T-cell (primary cell): ENCODE results near the gene KAT14. TPM values are rescaled to one million over a fixed set of nuclear protein-coding genes. Genes with fewer than 3 reads are reported as not detected.

ENCODE experiments used
- ATAC-seq, 4 experiments: fragments of 200-7000 bp in 3 of 4; fragments of 150-1000 bp in 1 of 4; cut with Tn5 transposase; replicated peaks in 1 of 4; 1 replicate in 3 of 4; 2 replicates in 1 of 4; pipeline ENCODE4 v1.10.0; 2021; ENCODE audit warnings: moderate library complexity in 3 of 4, mild to moderate bottlenecking in 2 of 4, moderate number of reproducible peaks in 1 of 4
- CTCF ChIA-PET, 2 donors: fragments of 300-600 bp; sonication (Branson Sonifier 250); formaldehyde crosslinking; loops; one replicate each; lab custom pipeline; 2022; ENCODE audit warnings: antibody characterized with exemption in 2 of 2; lab: Charles Lee
- POLR2A ChIA-PET, 2 donors: fragments of 300-600 bp; sonication (Branson Sonifier 250); formaldehyde crosslinking; loops; one replicate each; lab custom pipeline; 2022; ENCODE audit warnings: antibody characterized with exemption in 2 of 2; lab: Charles Lee
- DNase-seq, 35 experiments: peaks; one replicate each; pipeline versions ENCODE4 v3.0.0 to v3.0.0-alpha.2; 2013 to 2023
- H3K27ac ChIP-seq: one replicate; pipeline ENCODE4 v1.5.1; 2013; ENCODE audit warnings: low read length
- H3K27me3 ChIP-seq, 2 experiments: replicated peaks in 1 of 2; 1 replicate in 1 of 2; 2 replicates in 1 of 2; pipeline versions ENCODE4 v1.6.1 to v1.7.0; 2013; ENCODE audit warnings: low read length in 1 of 2, mixed read lengths in 1 of 2; ENCODE audit not compliant: control insufficient read depth in 2 of 2, insufficient read depth in 2 of 2; ENCODE audit errors: extremely low read depth in 1 of 2
- H3K36me3 ChIP-seq, 2 donors: 1 replicate in 1 of 2; 2 replicates in 1 of 2; pipeline versions ENCODE4 v1.6.1 to v1.7.0; 2013; ENCODE audit warnings: low read length in 1 of 2; ENCODE audit not compliant: control insufficient read depth in 2 of 2, insufficient read depth in 1 of 2; ENCODE audit errors: extremely low read depth in 1 of 2
- H3K4me1 ChIP-seq, 2 experiments: 1 replicate in 1 of 2; 2 replicates in 1 of 2; pipeline versions ENCODE4 v1.6.1 to v1.7.0; 2013; ENCODE audit warnings: low read length in 2 of 2, mixed read lengths in 1 of 2; ENCODE audit not compliant: insufficient read depth in 2 of 2, control insufficient read depth in 1 of 2; ENCODE audit errors: extremely low read depth in 1 of 2
- H3K4me3 ChIP-seq, 2 donors: 1 replicate in 1 of 2; 2 replicates in 1 of 2; pipeline versions ENCODE4 v1.5.1 to v1.7.0; 2013; ENCODE audit warnings: mild to moderate bottlenecking in 2 of 2, low read length in 1 of 2, moderate library complexity in 1 of 2; ENCODE audit not compliant: control insufficient read depth in 1 of 2; ENCODE audit errors: extremely low read depth in 1 of 2
- H3K9me3 ChIP-seq: 2 replicates; pipeline ENCODE4 v1.7.0; 2013
- H3K27ac Mint-ChIP-seq, 2 donors: one replicate each; pipeline ENCODE4 v1.8.0; 2020 to 2021; ENCODE audit warnings: mild to moderate bottlenecking in 2 of 2, mixed read lengths in 2 of 2
- H3K27me3 Mint-ChIP-seq, 2 donors: one replicate each; pipeline ENCODE4 v1.8.0; 2021 to 2022; ENCODE audit warnings: mixed read lengths in 2 of 2
- H3K36me3 Mint-ChIP-seq: one replicate; pipeline ENCODE4 v1.8.0; 2021; ENCODE audit warnings: mixed read lengths
- H3K4me1 Mint-ChIP-seq, 3 donors: one replicate each; pipeline ENCODE4 v1.8.0; 2020 to 2022; ENCODE audit warnings: mixed read lengths in 3 of 3, mild to moderate bottlenecking in 1 of 3
- H3K4me3 Mint-ChIP-seq, 3 donors: one replicate each; pipeline ENCODE4 v1.8.0; 2020 to 2022; ENCODE audit warnings: mild to moderate bottlenecking in 3 of 3, mixed read lengths in 3 of 3, moderate library complexity in 3 of 3
- H3K9me3 Mint-ChIP-seq, 3 donors: one replicate each; pipeline ENCODE4 v1.8.0; 2020 to 2022; ENCODE audit warnings: mixed read lengths in 3 of 3
- WGBS: methylation state at CpG from one replicate; pipeline ENCODE4 v1.1.5; 2013; ENCODE audit warnings: missing lambda C conversion rate; ENCODE audit not compliant: insufficient coverage; 5-methylcytosine and 5-hydroxymethylcytosine counted together
- total RNA-seq, 35 experiments: library from RNA in 6 of 35; stranded (reverse) in 6 of 35; fragments of 120-200 nt in 1 of 35; gene quantifications; one replicate each; pipeline versions ENCODE4 v1.2.1 to v1.2.4 and lab custom pipeline; 2013 to 2026

Gene KAT14
- total RNA-seq, 5 donors from 2014 or later (not counting 1 experiment from before 2014, with no cell fraction given) = 11.3 to 22.2 (median 20.5) TPM

GRCh38 chr20:18233408-18233943 is 95.8 kb downstream of the KAT14 start:
- ChIA-PET CTCF (no interaction called here), POLR2A (no interaction called here)
- H3K27ac Mint-ChIP-seq = no peak overlapping the region
- no peak overlapping the region for H3K4me3 ChIP-seq
- peaks cover 2 to 8% of the 10 kb centered on the region in 2 experiments for H3K27me3 ChIP-seq
- no peaks in the 10 kb centered on the region for H3K36me3 Mint-ChIP-seq
- peaks cover 20 to 21% of the 10 kb centered on the region in 2 donors for H3K27me3 Mint-ChIP-seq
- no peak overlapping the region for H3K4me3 Mint-ChIP-seq
- no peaks in the 10 kb centered on the region for H3K36me3 ChIP-seq
- no peaks in the 10 kb centered on the region for H3K4me1 ChIP-seq
- no peaks in the 10 kb centered on the region for H3K9me3 ChIP-seq
- 50% methylated on average over 1 of the region's 3 CpGs for WGBS
- ATAC-seq = no peak
- peaks cover 0 to 8% (median 0%) of the 10 kb centered on the region in 3 donors for H3K9me3 Mint-ChIP-seq
- no peak overlapping the region for H3K27ac ChIP-seq
- DNase-seq = no peak
- no peaks in the 10 kb centered on the region for H3K4me1 Mint-ChIP-seq

Other genes starting within 250 kb of the KAT14 start
- gene SNX5, start 169.1 kb upstream of the KAT14 start, total RNA-seq = 10 to 100 TPM; 53.6 to 68.9 (median 56.7) TPM
- gene MGME1, start 168.8 kb upstream of the KAT14 start, total RNA-seq = 10 to 100 TPM in 3 of 5 donors, 1 to 10 TPM in 2; 7.3 to 15.0 (median 12.8) TPM
- not detected for gene OVOL2, start 79.9 kb upstream of the KAT14 start, total RNA-seq
- 10 to 100 TPM in 4 of 5 donors, 1 to 10 TPM in 1; 10.0 to 15.6 (median 13.4) TPM for gene PET117, start within 50 bp of the KAT14 start, total RNA-seq
- gene ZNF133, start 150.7 kb downstream of the KAT14 start, total RNA-seq = 10 to 100 TPM in 2 of 5 donors, 1 to 10 TPM in 3; 6.8 to 14.6 (median 9.0) TPM